ENCODE data around the gene SCAPER.
"Not testable (repeated sequence)": the region's sequence is repeated elsewhere in the genome, so short reads cannot be mapped to it uniquely, and the experiment has no call there.

Gene SCAPER

GRCh38 chr15:76433036-76433435, 472.1 kb downstream of the SCAPER start:
- H3K4me1 ChIP-seq (ENCODE audit: insufficient read depth, low read length); H3K36me3 ChIP-seq (ENCODE audit: insufficient read depth, low read depth, low read length); H3K9me3 ChIP-seq (ENCODE audit: insufficient read depth, low read depth, low read length); H3K4me3 ChIP-seq (ENCODE audit: low read length); H3K27ac ChIP-seq (ENCODE audit: low read length); H3K27me3 ChIP-seq (ENCODE audit: insufficient read depth, low read length); H3K9ac ChIP-seq (ENCODE audit: low read depth, low read length): not testable (repeated sequence)

- H3K9ac ChIP-seq (ENCODE audit: low read depth, low read length) = no peak overlapping the region
- H3K4me3 ChIP-seq (ENCODE audit: low read length) = no peak overlapping the region
- H3K9me3 ChIP-seq (ENCODE audit: insufficient read depth, low read depth, low read length) = no peaks in the 10 kb centered on the region; the same call in 1 of the 2 replicates
- H3K27me3 ChIP-seq (ENCODE audit: insufficient read depth, low read length) = no peaks in the 10 kb centered on the region
- peaks cover 9% of the 10 kb centered on the region for H3K4me1 ChIP-seq (ENCODE audit: insufficient read depth, low read length)
- 0 out of 2 replicates have a peak, but pooled peaks cover 3% of the 10 kb centered on the region for H3K36me3 ChIP-seq (ENCODE audit: insufficient read depth, low read depth, low read length)
- H3K27ac ChIP-seq (ENCODE audit: low read length) = no peak overlapping the region
Measured at GRCh38 chr15:76432604-76433003, 472.5 kb downstream of the SCAPER start.

- Histone ChIP-seq H3K4me1 (ENCODE audit: insufficient read depth, low read length) (peaks cover 9% of the 10 kb centered on the region), H3K27me3 (ENCODE audit: insufficient read depth, low read length) (no peaks in the 10 kb centered on the region), H3K36me3 (ENCODE audit: insufficient read depth, low read depth, low read length) (0 out of 2 replicates have a peak, but pooled peaks cover 3% of the 10 kb centered on the region), H3K27ac (ENCODE audit: low read length) (no peak overlapping the region), H3K9me3 (ENCODE audit: insufficient read depth, low read depth, low read length) (peaks cover 2% of the 10 kb centered on the region), H3K4me3 (ENCODE audit: low read length) (no peak overlapping the region), H3K9ac (ENCODE audit: low read depth, low read length) (no peak overlapping the region)
Measured at GRCh38 chr15:76431971-76432370, 473.2 kb downstream of the SCAPER start.

- H3K4me1 ChIP-seq (ENCODE audit: insufficient read depth, low read length); H3K4me3 ChIP-seq (ENCODE audit: low read length); H3K9ac ChIP-seq (ENCODE audit: low read depth, low read length); H3K27me3 ChIP-seq (ENCODE audit: insufficient read depth, low read length); H3K27ac ChIP-seq (ENCODE audit: low read length); H3K36me3 ChIP-seq (ENCODE audit: insufficient read depth, low read depth, low read length): not testable (repeated sequence)
- H3K9me3 ChIP-seq (ENCODE audit: insufficient read depth, low read depth, low read length) = peaks cover 13% of the 10 kb centered on the region
Measured at GRCh38 chr15:76430711-76431110, 474.4 kb downstream of the SCAPER start.

- no peaks in the 10 kb centered on the region for H3K27me3 ChIP-seq (ENCODE audit: insufficient read depth, low read length)
- no peak overlapping the region for H3K9ac ChIP-seq (ENCODE audit: low read depth, low read length)
- H3K4me3 ChIP-seq (ENCODE audit: low read length) = no peak overlapping the region
- 0 out of 2 replicates have a peak, but pooled peaks cover 3% of the 10 kb centered on the region for H3K36me3 ChIP-seq (ENCODE audit: insufficient read depth, low read depth, low read length)
- H3K27ac ChIP-seq (ENCODE audit: low read length) = no peak overlapping the region
- peaks cover 13% of the 10 kb centered on the region for H3K9me3 ChIP-seq (ENCODE audit: insufficient read depth, low read depth, low read length)
- H3K4me1 ChIP-seq (ENCODE audit: insufficient read depth, low read length) = peaks cover 9% of the 10 kb centered on the region
Measured at GRCh38 chr15:76429661-76430060, 475.5 kb downstream of the SCAPER start.

GRCh38 chr15:76426941-76427340, 478.2 kb downstream of the SCAPER start:
- H3K9me3 ChIP-seq (ENCODE audit: insufficient read depth, low read depth, low read length) = peaks cover 13% of the 10 kb centered on the region
- no peaks in the 10 kb centered on the region for H3K27me3 ChIP-seq (ENCODE audit: insufficient read depth, low read length)
- no peak overlapping the region for H3K27ac ChIP-seq (ENCODE audit: low read length)

GRCh38 chr15:76418352-76419140, 486.6 kb downstream of the SCAPER start:
- Histone ChIP-seq H3K27me3 (ENCODE audit: insufficient read depth, low read length) (no peaks in the 10 kb centered on the region), H3K9me3 (ENCODE audit: insufficient read depth, low read depth, low read length) (no peaks in the 10 kb centered on the region), H3K4me1 (ENCODE audit: insufficient read depth, low read length) (no peaks in the 10 kb centered on the region), H3K4me3 (ENCODE audit: low read length) (no peak overlapping the region), H3K36me3 (ENCODE audit: insufficient read depth, low read depth, low read length) (no peaks in the 10 kb centered on the region), H3K9ac (ENCODE audit: low read depth, low read length) (no peak overlapping the region), H3K27ac (ENCODE audit: low read length) (no peak overlapping the region)

More at GRCh38 chr15:76426941-76427340, 478.2 kb downstream of the SCAPER start:
- peaks cover 3% of the 10 kb centered on the region for H3K4me1 ChIP-seq (ENCODE audit: insufficient read depth, low read length)
- no peak overlapping the region for H3K4me3 ChIP-seq (ENCODE audit: low read length)
- H3K36me3 ChIP-seq (ENCODE audit: insufficient read depth, low read depth, low read length) = 0 out of 2 replicates have a peak, but pooled peaks cover 3% of the 10 kb centered on the region
- no peak overlapping the region for H3K9ac ChIP-seq (ENCODE audit: low read depth, low read length)

- no peak overlapping the region for H3K9ac ChIP-seq (ENCODE audit: low read depth, low read length)
- no peaks in the 10 kb centered on the region for H3K36me3 ChIP-seq (ENCODE audit: insufficient read depth, low read depth, low read length)
Measured at GRCh38 chr15:76401285-76401684, 503.9 kb downstream of the SCAPER start.

GRCh38 chr15:76398317-76399104, 506.6 kb downstream of the SCAPER start:
- H3K4me3 ChIP-seq (ENCODE audit: low read length) = no peak overlapping the region
- H3K27me3 ChIP-seq (ENCODE audit: insufficient read depth, low read length) = no peaks in the 10 kb centered on the region
- no peak overlapping the region for H3K27ac ChIP-seq (ENCODE audit: low read length)
- H3K4me1 ChIP-seq (ENCODE audit: insufficient read depth, low read length) = peaks cover 8% of the 10 kb centered on the region; the same call in 1 of the 2 replicates
- H3K9me3 ChIP-seq (ENCODE audit: insufficient read depth, low read depth, low read length) = no peaks in the 10 kb centered on the region
- no peaks in the 10 kb centered on the region for H3K36me3 ChIP-seq (ENCODE audit: insufficient read depth, low read depth, low read length)
- no peak overlapping the region for H3K9ac ChIP-seq (ENCODE audit: low read depth, low read length)

More at GRCh38 chr15:76401285-76401684, 503.9 kb downstream of the SCAPER start:
- Histone ChIP-seq H3K27ac (ENCODE audit: low read length) (no peak overlapping the region), H3K4me1 (ENCODE audit: insufficient read depth, low read length) (peaks cover 8% of the 10 kb centered on the region; the same call in 1 of the 2 replicates), H3K9me3 (ENCODE audit: insufficient read depth, low read depth, low read length) (no peaks in the 10 kb centered on the region), H3K27me3 (ENCODE audit: insufficient read depth, low read length) (no peaks in the 10 kb centered on the region), H3K4me3 (ENCODE audit: low read length) (no peak overlapping the region)

- H3K9me3 ChIP-seq (ENCODE audit: insufficient read depth, low read depth, low read length) = no peaks in the 10 kb centered on the region
- H3K36me3 ChIP-seq (ENCODE audit: insufficient read depth, low read depth, low read length) = no peaks in the 10 kb centered on the region
- no peak overlapping the region for H3K27ac ChIP-seq (ENCODE audit: low read length)
- no peaks in the 10 kb centered on the region for H3K27me3 ChIP-seq (ENCODE audit: insufficient read depth, low read length)
- H3K4me3 ChIP-seq (ENCODE audit: low read length) = no peak overlapping the region
- H3K4me1 ChIP-seq (ENCODE audit: insufficient read depth, low read length) = no peaks in the 10 kb centered on the region
- no peak overlapping the region for H3K9ac ChIP-seq (ENCODE audit: low read depth, low read length)
Measured at GRCh38 chr15:76393614-76394013, 511.5 kb downstream of the SCAPER start.

GRCh38 chr15:76391847-76392246, 513.3 kb downstream of the SCAPER start:
- Histone ChIP-seq H3K4me3 (ENCODE audit: low read length) (no peak overlapping the region), H3K27me3 (ENCODE audit: insufficient read depth, low read length) (no peaks in the 10 kb centered on the region), H3K9ac (ENCODE audit: low read depth, low read length) (no peak overlapping the region), H3K4me1 (ENCODE audit: insufficient read depth, low read length) (no peaks in the 10 kb centered on the region), H3K36me3 (ENCODE audit: insufficient read depth, low read depth, low read length) (no peaks in the 10 kb centered on the region), H3K9me3 (ENCODE audit: insufficient read depth, low read depth, low read length) (no peaks in the 10 kb centered on the region), H3K27ac (ENCODE audit: low read length) (no peak overlapping the region)
